ENCODE data around the gene SS18.
"Not testable (repeated sequence)": the region's sequence is repeated elsewhere in the genome, so short reads cannot be mapped to it uniquely, and the experiment has no call there.

GRCh38 chr18:26128192-26128591 is 37.8 kb upstream of the SS18 start:
- not testable (repeated sequence) for TF ChIP-seq POLR2AphosphoS5 (IDR thresholded peaks at IDR 0.05; ENCODE audit: low read depth, low read length)
- TF ChIP-seq, protein P1, sequence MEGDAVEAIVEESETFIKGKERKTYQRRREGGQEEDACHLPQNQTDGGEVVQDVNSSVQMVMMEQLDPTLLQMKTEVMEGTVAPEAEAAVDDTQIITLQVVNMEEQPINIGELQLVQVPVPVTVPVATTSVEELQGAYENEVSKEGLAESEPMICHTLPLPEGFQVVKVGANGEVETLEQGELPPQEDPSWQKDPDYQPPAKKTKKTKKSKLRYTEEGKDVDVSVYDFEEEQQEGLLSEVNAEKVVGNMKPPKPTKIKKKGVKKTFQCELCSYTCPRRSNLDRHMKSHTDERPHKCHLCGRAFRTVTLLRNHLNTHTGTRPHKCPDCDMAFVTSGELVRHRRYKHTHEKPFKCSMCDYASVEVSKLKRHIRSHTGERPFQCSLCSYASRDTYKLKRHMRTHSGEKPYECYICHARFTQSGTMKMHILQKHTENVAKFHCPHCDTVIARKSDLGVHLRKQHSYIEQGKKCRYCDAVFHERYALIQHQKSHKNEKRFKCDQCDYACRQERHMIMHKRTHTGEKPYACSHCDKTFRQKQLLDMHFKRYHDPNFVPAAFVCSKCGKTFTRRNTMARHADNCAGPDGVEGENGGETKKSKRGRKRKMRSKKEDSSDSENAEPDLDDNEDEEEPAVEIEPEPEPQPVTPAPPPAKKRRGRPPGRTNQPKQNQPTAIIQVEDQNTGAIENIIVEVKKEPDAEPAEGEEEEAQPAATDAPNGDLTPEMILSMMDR (IDR thresholded peaks at IDR 0.05), result not testable (repeated sequence)

Data from Panc1 (cell line).